GF-D8 (cell line): Measurements from ENCODE around the gene POMT2.
"Not testable (repeated sequence)": the region's sequence is repeated elsewhere in the genome, so short reads cannot be mapped to it uniquely, and the experiment has no call there.

Experiments used
- DNase-seq: peaks from one replicate; lab custom pipeline; 2025; lab: John Stamatoyannopoulos, UW

POMT2 gene, protein sequence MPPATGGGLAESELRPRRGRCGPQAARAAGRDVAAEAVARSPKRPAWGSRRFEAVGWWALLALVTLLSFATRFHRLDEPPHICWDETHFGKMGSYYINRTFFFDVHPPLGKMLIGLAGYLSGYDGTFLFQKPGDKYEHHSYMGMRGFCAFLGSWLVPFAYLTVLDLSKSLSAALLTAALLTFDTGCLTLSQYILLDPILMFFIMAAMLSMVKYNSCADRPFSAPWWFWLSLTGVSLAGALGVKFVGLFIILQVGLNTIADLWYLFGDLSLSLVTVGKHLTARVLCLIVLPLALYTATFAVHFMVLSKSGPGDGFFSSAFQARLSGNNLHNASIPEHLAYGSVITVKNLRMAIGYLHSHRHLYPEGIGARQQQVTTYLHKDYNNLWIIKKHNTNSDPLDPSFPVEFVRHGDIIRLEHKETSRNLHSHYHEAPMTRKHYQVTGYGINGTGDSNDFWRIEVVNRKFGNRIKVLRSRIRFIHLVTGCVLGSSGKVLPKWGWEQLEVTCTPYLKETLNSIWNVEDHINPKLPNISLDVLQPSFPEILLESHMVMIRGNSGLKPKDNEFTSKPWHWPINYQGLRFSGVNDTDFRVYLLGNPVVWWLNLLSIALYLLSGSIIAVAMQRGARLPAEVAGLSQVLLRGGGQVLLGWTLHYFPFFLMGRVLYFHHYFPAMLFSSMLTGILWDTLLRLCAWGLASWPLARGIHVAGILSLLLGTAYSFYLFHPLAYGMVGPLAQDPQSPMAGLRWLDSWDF

DNA sequence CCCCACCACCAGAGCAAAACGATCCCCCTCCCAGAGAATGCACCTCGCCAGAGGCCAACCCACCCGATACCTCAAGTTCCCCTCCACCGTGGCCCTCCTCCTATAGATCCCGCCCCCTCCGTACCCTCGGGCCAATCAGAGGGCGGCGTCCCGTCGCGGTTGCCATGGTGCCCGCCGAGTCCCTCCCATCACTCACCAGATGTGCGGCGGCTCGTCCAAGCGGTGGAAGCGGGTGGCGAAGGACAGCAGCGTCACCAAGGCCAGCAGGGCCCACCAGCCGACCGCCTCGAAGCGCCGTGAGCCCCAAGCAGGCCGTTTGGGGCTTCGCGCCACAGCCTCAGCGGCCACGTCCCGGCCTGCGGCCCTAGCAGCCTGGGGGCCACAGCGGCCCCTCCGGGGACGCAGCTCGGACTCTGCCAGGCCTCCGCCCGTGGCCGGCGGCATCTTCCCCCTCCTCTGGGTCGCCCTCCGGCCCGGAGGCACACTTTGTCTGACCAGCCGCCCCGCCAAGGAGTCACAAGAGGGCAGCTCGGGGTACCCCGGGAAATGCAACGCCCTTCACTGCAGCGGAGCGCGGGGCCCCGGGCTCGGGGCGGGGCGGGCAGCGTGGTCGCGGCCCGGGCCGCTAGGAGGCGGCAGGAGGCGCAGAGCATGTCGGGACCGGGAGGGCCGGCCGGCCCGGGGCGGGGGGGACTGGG, at the start of gene POMT2:
Gene POMT2, minus strand, starts transcription at position 646 of the 698 bp plus-strand sequence. Its CDS starts 202 bp downstream, at position 444.
- peak; percentile 54 for DNase-seq

DNA sequence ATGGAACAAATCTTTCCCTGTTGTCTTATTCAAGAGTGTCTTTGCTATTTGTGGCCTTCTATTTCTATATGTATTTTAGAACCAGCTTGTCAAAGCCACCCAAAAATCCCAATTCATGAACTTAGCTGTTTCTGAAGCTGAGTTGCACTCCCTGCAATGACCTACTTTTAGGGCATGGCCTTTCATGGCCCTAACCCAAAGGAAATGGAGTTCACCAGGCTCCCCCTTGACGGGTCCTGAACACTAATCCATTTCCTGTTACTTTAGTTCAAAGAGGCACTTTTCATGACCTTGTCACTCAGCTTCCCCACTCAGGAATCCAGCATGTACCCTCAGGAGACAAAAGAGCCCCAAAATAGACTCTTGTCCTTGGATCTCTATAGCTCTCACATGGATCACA, 48.6 kb upstream of the POMT2 start:
- DNase-seq = no peak

DNA sequence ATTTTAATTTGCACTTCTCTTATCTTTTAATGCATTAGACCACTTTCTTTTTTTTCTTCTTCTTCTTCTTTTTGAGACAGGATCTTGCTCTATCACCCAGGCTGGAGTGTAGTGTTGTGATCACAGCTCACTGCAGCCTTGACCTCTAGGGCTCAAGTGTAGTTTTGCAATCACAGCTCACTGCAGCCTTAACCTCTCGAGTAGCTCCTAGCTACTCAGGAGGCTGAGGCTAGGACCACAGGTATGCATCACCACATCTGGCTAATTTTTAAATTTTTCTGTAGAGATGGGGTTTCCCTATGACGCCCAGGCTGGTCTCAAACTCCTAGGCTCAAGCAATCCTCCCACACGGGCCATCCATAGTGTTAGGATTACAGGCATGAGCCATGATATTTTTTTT, 43.5 kb upstream of the POMT2 start:
- no peak for DNase-seq

DNA sequence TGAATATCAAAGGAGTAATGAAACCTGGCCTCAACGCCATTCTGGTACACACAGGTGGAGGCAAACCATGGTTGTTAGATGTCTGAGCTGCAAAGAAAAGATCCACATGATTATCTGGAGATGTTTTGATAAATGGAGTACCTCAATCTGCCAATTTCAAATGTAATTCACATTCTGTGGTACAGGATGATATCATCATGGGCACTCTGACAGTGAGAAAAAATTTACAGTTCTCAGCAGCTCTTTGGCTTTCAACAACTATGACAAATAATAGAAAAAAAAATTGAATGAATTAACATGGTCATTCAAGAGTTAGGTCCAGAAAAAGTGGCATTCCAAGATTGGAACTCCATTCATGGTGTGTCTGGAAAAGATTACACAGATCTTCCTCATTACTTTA, 38.9 kb upstream of the POMT2 start:
- no peak for DNase-seq

DNA sequence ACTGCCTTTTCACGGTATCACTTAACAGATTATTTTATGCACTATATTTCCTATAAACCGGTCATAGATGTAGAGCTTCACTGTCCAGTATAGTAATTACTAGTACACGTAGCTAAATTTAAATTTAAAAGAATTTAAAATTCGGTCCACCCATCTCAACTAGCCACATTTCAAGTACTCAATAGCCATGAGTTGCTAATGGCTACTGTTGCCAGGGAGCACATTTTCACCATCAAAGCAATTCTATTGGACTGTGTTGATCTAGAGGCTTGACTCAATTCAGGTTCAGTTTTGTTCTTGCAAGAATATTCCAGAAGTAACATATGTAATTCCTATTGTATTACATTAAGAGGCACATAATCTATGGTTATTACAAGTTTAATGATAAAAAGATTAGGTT, 36.2 kb upstream of the POMT2 start:
- DNase-seq = no peak

DNA sequence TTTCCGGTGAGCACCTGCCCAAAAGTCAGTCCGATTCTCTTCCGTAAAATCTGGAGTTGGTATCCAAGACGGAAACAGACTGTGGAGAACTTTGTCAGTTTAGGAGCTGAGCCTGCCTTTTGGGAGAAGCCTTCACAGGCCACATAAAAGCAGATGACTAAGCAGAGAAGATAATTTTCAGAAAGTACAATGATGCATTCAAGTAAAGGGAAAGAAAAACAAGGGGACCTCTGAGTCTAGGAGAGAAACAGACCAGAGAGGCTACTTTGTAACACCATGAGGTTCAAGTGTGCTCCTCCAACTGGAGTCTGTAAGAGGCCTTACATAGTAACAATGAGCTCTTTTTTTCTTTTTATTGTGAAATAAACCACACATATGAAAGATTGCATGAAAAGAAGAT, 35.1 kb upstream of the POMT2 start:
- no peak for DNase-seq

DNA sequence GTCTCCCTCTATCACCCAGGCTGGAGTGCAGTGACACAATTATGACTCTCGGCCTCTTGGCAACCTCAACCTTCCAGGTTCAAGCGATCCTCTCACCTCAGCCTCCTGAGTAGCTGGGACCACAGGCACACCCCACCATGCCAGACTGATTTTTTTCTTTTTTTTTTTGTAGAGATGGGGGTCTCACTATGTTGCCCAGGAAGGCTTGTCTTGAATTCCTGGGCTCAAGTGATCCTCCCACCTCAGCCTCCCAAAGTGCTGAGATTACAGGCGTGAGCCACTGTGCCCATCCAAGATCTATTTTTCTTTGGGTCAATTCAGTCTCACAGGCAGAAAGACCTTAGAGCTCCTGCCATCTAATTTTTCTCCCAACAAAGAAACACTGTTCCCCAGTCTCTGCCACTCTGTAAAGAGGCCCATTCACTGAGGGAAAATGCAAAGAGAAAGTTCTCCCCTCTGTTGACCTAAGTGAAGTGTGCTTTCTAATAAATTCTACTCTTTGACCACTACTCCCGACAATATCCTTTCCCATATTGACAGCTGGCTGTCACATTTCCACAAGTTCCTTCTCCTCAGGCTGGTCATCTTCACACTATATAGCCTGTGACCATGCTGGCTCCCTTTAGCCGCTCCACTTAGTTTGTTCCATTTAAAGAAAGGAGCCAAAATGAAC, 32.9 kb upstream of the POMT2 start:
- no peak for DNase-seq

DNA sequence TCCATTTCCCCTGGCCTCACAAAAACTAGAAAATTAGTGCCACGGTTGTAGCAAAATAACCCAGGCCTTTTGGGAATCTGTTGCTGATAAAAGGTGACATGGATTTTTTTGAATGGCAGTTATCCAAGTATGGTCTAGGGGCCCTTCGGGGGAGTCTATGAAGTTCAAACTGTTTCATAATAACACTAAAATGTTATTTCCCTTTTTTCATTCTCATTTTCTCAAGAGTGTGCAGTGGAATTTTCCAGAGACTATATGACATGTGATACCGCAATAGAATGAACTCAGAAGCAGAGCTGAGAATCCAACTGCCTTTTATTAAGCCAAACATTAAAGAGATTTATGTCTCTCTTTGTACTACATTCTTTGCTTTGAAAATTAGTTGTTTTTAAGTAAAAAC, 27.1 kb upstream of the POMT2 start:
- peak; percentile 74 for DNase-seq

DNA sequence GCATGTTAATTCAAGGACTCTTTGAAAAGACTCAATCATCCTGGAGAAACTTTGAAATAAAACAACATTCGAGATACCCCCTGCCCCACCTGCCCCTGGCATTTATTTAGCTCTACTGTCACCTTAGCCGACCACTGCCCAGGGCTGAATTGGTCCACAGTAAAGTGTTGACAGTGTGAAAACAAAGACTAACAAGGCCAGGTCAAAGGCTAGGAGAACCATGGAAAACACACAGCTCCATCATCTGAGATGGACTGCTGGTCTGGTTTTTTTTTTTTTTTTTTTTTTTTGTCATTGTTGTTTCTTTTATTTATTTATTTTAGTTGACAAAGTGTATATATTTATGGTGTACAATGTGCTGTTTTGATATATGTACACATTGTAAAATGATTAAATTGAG, 25.8 kb upstream of the POMT2 start:
- no peak for DNase-seq

DNA sequence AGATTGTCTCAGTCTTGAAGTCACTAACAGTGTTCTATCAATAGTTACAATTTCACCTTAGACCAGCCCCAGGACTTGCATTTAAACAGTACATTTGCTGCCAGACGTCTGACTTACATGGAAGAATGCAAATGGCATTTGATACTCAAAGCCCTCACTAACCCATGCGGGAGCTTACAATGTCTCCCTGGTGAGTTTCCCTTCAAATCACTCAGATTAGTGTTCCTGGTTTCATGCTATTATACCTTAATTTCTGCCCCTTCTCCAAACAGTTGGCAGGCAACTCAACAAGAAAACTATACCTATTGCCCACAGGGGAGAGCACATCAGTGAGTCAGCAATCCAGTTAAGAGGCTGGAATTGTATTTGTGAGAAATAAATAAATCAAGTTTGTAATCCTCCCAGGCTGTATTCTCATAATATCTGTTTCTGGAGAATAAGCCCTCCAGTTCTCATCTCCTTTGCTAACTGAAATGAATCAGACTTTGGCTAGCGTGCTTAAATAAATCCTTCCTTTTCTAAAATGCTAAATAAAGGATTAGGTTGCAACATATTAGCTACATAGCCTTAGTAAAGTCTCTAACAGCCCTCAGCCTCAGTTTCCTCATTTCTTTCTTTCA, 23.8 kb upstream of the POMT2 start:
- no peak for DNase-seq

DNA sequence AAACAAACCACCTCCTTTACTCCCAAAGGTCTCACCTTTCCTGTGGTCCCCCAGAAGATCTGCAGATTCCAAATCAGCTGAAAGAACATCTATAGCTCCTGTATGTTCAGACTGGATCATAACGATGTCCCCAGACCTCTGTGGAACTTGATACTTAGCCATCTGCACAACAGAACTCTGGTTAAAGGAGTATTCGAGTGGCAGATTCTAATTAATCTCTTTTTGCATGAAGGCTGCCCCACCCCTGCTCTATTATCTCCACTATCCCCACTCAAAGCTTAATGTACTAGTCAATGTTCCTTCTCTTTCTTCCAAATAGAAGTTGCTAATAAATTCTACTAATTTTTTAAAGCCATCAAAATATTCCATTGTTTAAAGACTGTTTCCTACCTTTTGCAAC, 23.0 kb upstream of the POMT2 start:
- no peak for DNase-seq

DNA sequence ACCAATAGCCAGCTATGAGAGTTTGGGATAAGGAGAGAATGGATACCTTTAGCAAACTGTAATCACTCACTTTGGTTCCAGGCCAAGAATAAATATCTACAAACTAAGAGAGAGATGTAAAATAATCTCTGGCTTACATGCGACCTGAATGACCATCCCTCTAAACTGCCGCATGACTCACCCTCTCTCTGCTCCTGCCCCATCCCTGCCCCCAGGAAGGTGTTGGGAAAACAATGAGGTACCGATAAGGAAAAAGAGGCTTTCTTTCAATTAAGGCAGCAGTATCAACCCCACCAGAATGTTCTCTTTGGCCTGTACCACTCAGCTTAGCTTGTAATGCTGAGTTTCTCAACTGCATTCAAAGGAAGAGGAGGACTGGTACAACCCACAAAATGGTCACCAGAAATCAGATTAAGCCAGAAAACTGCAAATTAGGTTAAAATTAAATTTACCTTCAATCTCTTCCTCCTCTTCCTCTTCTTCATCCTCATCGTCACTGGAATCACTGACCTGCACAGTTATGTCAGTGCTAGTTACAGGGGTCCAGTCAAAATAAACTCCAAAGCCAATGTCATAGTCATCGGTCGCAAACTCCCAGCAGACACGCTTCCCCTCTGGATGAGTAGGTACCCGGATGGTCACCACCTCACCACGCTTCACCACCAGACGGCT, 22.2 kb upstream of the POMT2 start:
- DNase-seq = no peak

DNA sequence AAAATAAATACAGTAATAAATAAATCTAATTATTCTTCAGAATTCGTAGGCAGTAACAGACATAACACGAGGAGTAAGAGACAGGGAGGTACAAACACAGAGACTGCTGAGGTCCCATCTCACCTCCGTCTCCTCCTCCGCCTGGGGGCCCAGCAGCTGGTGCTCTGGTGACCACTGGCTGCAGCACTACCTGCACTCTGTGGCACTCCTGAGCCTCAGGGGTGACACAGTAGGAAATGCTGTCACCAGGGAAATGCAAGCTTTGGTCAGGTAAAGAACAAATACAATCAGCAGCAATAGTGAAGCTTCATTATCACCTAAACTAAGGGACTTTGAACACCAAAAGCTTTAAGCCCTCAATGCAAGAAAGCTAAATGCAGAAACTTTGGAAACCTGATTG, 19.7 kb upstream of the POMT2 start:
- no peak for DNase-seq

DNA sequence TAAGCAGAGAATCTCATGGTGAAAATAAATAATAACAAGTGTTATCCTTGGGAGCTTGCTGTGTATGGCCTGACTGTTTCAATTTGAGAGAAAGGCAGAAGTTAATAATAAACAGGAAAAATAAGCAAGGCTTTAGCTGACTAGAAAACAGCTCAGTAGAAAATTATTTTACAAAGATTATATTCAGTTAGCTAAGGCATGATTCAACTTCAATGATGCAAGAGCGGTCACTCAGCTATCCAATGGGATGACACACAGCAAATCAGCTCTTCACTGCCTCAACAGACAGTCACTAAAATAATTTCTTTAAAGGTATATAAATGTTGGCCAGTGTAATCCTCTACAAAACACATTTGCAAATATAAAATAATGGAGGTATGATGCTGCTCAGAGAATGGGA, 18.7 kb upstream of the POMT2 start:
- no peak for DNase-seq

DNA sequence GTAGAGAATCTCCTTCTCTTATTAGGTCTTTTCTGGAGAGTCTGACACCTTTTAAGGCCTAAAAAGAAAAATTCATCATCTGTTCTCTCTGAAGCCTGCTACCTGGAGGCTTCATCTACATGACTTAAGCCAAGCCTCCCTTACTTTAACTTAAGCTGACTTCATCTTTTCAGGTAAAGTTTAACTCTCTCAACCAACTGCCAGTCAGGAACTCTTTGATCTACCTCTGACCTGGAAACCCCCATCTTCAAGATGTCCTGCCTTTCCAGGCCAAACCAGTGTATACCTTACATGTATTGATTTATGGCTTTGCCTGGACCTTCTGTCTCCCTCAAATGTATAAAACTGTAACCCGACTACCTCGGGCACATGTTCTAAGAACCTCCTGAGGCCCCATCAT, 17.6 kb upstream of the POMT2 start:
- DNase-seq = no peak

DNA sequence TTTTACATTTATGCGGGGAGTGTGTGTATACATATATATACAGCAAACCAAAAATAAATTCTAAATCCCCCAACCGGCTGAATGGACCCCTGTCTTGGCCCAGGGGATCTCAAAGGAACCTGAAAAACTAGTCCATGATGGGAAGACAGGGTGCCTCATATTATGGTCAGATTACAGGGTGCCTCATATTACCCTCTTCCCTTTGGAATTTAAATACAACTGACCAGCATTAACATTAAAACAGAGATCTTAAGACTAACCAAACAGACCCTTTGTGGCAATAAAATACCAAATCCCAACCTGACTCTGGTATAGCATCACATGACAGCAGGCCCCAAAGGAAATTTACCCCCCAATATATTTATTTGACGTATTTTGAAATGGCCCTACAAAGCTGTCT, 17.2 kb upstream of the POMT2 start:
- DNase-seq = no peak

DNA sequence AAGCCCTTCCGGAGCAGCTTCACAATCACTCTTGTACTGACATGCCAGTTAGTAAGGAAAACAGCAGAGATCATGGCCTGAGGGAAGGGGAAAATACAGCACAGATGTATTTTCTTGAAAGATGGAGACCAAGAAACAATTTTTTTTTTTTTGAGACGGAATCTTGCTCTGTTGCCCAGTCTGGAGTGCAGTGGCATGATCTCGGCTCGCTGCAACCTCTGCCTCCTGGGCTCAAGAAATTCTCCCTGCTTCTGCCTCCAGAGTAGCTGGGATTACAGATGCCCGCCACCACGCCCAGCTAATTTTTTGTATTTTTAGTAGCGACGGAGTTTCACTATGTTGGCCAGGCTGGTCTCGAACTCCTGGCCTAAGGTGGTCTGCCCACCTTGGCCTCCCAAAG, 16.6 kb upstream of the POMT2 start:
- not testable (repeated sequence) for DNase-seq

DNA sequence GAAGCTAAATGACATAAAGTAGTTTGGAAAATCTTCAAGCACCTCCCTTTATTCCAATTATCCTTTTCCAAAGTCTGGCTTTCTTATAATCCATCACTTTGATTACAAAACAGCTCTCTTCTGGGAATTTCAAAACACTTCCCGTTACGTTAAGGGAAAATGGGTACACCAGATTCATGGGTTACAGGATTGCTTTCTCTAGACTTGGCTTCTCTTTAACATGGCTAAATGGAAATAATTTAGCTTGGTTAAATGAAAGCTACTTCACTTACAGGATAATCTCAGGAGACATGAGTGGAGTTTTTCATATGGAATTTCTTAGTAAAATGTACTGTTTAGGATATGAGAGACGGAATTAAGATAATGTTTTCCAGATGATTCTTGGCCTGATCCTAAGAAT, 14.9 kb upstream of the POMT2 start:
- DNase-seq = no peak

DNA sequence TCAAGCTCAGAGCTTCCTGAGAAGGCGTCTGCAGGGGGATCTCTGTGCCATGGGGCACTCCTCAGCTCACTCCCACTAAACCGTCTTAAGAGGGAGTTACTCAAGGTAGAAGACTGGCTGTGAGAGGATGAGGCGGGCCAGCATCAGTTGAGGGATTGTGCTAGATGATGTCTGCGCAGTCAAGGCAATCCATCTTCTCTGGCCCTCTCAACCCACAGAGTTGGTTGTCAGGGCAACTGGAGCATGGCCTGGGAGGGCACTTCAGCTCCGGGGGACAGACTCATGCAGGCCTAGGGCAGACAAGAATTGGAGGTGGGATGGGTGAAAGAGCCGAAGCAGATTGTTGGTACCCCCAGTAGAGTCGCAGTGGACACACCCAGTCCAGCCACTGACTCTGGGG, 9.2 kb upstream of the POMT2 start:
- DNase-seq = no peak

DNA sequence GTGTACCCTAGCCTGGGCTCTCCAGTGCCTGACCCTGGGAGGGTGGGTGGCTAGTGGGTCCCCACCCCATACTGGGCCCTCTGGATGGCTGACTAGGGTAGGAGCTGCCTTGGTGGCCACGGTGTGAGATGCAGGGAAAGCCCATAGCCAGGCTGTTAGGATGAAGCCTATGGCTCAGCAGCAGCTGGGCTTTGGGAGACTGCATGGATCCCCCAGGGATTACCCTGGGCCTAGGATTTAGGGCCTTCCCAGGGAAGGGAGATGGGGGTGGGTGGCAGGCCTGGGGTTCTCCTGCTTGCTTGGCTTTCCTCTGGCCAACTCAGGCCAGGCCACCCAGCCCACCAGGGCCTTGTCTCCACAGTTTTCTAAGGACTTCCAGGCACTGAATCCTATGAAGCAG, 6.4 kb upstream of the POMT2 start:
- no peak for DNase-seq

DNA sequence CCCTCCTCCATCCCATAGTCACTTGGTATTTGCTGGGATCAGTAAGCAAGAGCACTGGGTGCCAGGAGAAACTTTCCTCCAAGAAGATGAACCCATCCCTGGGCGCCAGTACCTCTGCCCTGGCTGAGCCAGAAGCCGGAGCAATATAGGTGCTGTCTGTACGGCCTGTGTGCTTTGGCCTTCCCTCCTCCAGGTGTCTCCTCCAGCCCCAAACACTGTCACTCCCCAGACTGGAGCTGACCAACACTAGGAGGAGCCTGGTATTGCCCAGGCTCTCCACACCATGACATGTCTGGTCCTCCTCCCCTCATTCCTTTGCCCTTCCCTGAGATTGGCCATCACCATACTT, 5.0 kb upstream of the POMT2 start:
- DNase-seq = no peak
